Measurements from ENCODE around the gene APOBEC3G.

DNA sequence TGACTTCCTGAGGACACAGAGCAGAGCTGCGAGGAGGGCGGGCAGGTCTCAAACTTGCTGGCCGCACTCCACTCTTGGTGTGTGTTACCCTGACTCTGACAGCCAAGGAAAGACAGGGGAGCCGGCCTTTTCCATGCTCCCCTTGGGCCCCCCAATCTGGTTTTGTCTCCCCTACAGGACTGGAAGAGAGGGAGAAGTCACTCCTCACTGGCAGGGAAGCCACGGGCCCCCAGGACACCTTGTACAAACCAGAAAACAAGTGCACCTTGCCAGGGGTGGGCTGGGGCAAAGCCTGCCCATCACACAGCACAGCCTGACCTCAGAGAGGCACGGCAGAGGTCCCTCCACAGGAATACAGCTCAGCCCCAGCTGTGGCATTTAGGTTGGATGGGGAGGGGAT lies 55.2 kb downstream of the APOBEC3G start:
- TF ChIP-seq ZFP30 (CRISPR knock-in tag; IDR thresholded peaks at IDR 0.05) (no peak), TOX (CRISPR knock-in tag; IDR thresholded peaks at IDR 0.05; ENCODE audit: borderline replicate concordance) (no peak), ESRRG (CRISPR knock-in tag; IDR thresholded peaks at IDR 0.05) (no peak), OSR1 (CRISPR knock-in tag; IDR thresholded peaks at IDR 0.05) (no peak), ZNF8 (CRISPR knock-in tag; IDR thresholded peaks at IDR 0.05) (no peak)
- TF ChIP-seq, protein P1, sequence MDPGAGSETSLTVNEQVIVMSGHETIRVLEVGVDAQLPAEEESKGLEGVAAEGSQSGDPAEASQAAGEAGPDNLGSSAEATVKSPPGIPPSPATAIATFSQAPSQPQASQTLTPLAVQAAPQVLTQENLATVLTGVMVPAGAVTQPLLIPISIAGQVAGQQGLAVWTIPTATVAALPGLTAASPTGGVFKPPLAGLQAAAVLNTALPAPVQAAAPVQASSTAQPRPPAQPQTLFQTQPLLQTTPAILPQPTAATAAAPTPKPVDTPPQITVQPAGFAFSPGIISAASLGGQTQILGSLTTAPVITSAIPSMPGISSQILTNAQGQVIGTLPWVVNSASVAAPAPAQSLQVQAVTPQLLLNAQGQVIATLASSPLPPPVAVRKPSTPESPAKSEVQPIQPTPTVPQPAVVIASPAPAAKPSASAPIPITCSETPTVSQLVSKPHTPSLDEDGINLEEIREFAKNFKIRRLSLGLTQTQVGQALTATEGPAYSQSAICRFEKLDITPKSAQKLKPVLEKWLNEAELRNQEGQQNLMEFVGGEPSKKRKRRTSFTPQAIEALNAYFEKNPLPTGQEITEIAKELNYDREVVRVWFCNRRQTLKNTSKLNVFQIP (CRISPR knock-in tag; IDR thresholded peaks at IDR 0.05; ENCODE audit: borderline replicate concordance, low read depth) = no peak

All from SK-N-SH treated with all-trans-retinoic acid at 6 μM for 48 hours (cell line).